HCT116 (cell line): ENCODE measurements around the gene TRAPPC14.
"Not testable (repeated sequence)": the region's sequence is repeated elsewhere in the genome, so short reads cannot be mapped to it uniquely, and the experiment has no call there.

Experiments used
- CEBPB ChIP-seq: IDR thresholded peaks from 2 replicates; pipeline ENCODE4 v1.6.1; 2012; ENCODE audit warnings: low read depth
- CTCF ChIP-seq, 3 experiments: fragments of 200-600 bp in 1 of 3; sonication (generic) in 1 of 3; IDR thresholded peaks in 2 of 3; conservative IDR thresholded peaks in 1 of 3; 2 replicates each; pipeline ENCODE4 v1.5.1; 2012 to 2017; ENCODE audit warnings: low read depth in 2 of 3, low read length in 2 of 3, antibody characterized with exemption in 1 of 3, borderline replicate concordance in 1 of 3, control low read depth in 1 of 3, mild to moderate bottlenecking in 1 of 3, mixed read lengths in 1 of 3, mixed run types in 1 of 3, moderate library complexity in 1 of 3; ENCODE audit not compliant: insufficient read depth in 1 of 3
- RAD21 ChIP-seq: IDR thresholded peaks from 2 replicates; pipeline ENCODE4 v1.6.1; 2012; ENCODE audit warnings: low read depth, mild to moderate bottlenecking
- TF ChIP-seq, protein P1 (sequence below): IDR thresholded peaks from 2 replicates; pipeline ENCODE4 v1.6.1; 2012; ENCODE audit warnings: low read depth
- TF ChIP-seq, protein P2 (sequence below): IDR thresholded peaks from 2 replicates; pipeline ENCODE4 v1.6.1; 2012

- TF ChIP-seq CEBPB; CTCF (IDR thresholded peaks at IDR 0.05 in 2 of 3, conservative IDR thresholded peaks at IDR 0.05 in 1 of 3; ENCODE audit: borderline replicate concordance in 1 of 3, insufficient read depth in 1 of 3, low read depth in 2 of 3, low read length in 2 of 3); RAD21: not testable (repeated sequence)
- TF ChIP-seq, protein P1, sequence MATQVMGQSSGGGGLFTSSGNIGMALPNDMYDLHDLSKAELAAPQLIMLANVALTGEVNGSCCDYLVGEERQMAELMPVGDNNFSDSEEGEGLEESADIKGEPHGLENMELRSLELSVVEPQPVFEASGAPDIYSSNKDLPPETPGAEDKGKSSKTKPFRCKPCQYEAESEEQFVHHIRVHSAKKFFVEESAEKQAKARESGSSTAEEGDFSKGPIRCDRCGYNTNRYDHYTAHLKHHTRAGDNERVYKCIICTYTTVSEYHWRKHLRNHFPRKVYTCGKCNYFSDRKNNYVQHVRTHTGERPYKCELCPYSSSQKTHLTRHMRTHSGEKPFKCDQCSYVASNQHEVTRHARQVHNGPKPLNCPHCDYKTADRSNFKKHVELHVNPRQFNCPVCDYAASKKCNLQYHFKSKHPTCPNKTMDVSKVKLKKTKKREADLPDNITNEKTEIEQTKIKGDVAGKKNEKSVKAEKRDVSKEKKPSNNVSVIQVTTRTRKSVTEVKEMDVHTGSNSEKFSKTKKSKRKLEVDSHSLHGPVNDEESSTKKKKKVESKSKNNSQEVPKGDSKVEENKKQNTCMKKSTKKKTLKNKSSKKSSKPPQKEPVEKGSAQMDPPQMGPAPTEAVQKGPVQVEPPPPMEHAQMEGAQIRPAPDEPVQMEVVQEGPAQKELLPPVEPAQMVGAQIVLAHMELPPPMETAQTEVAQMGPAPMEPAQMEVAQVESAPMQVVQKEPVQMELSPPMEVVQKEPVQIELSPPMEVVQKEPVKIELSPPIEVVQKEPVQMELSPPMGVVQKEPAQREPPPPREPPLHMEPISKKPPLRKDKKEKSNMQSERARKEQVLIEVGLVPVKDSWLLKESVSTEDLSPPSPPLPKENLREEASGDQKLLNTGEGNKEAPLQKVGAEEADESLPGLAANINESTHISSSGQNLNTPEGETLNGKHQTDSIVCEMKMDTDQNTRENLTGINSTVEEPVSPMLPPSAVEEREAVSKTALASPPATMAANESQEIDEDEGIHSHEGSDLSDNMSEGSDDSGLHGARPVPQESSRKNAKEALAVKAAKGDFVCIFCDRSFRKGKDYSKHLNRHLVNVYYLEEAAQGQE, result not testable (repeated sequence)
- TF ChIP-seq, protein P2, sequence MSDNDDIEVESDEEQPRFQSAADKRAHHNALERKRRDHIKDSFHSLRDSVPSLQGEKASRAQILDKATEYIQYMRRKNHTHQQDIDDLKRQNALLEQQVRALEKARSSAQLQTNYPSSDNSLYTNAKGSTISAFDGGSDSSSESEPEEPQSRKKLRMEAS, result not testable (repeated sequence)
Observed at GRCh38 chr7:100130220-100130607, 28.3 kb downstream of the TRAPPC14 start.
